Hematopoietic multipotent progenitor cell treated with erythropoietin and hydrocortisone succinate and interleukin-3 and kit ligand, for 15 days (in vitro differentiated cells): ENCODE measurements around the gene TMEM106C.

ENCODE experiments used
- DNase-seq: peaks from one replicate; pipeline ENCODE4 v3.0.0-alpha.2; 2015; ENCODE audit warnings: low spot score

Gene TMEM106C, protein sequence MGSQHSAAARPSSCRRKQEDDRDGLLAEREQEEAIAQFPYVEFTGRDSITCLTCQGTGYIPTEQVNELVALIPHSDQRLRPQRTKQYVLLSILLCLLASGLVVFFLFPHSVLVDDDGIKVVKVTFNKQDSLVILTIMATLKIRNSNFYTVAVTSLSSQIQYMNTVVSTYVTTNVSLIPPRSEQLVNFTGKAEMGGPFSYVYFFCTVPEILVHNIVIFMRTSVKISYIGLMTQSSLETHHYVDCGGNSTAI

DNA sequence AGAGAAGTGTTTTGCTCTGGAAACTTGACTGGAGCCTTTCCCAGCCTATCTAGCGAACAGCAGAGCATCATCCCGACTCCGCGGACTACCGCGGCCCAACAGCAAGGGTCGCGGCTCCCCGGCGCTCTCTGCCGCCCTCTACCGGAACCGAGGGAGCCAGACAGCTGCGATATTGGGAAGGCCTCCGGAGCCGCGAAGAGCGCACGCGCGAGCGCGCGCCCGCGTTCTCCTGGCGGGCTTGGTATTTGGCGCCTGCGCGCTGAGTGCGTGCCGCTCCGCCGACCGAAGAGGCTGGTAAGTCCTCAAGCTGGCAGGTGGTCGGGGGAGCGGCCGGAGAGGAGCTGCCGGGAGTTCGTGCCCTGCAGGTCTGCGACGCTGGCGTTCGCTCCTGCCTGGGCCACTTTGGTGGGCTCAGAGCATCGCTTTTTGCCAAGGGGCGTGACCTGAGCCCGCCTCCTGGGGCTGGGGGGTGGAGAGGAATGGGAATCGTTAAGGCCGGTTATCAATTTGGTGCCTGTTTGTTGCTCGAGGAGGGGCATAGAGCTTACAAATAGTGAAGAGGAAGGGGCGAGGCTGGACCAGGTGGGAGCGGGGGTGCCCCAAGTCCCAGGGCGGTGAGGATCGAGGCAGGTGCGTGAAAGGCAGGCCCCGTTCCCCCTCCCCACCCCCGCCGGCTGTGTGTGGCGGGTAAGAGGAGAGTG is at the start of gene TMEM106C:
Gene TMEM106C, plus strand, starts transcription at position 257 of the 701 bp plus-strand sequence. CDS start 641 bp downstream, outside the sequence.
- DNase-seq = peak; percentile 90

DNA sequence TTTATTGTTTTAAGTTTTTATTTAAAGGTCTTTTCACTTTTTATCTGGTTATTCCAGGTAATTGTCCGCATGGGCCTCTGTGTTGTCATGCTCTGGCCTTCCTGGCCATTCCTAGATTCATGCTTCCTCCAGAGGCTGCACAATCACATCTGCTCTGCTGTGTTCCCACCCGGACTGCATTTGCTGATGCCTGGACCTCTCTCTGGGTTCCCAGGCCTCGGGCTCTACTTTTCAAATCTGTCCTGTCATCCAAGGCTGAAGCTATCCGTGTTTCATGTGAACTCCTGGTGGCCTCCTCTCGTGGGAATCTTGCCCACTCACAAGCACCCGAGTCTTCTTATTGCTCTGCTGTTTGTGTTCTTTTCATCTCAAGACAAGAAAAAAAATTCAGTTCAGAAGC is 42.5 kb upstream of the TMEM106C start:
- no peak for DNase-seq

DNA sequence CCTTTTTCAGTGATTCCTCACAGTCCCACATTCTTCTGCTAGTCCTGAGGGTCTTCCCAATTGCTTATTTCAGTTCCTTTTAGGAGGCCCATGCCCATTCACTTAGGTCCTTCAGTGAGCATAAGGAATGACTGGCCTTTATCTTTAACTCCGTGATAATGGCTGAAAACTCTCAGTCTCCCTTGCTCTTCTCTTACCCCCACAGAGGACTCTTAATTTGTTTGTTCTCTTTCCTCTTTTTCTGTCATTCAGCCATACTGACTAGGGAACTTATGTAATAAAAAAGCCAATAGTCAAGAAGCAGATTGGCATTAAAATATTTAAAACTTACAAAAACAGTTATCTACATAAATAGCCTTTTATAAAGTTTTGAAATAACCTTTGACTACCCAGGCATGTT is 41.5 kb upstream of the TMEM106C start:
- DNase-seq = no peak

DNA sequence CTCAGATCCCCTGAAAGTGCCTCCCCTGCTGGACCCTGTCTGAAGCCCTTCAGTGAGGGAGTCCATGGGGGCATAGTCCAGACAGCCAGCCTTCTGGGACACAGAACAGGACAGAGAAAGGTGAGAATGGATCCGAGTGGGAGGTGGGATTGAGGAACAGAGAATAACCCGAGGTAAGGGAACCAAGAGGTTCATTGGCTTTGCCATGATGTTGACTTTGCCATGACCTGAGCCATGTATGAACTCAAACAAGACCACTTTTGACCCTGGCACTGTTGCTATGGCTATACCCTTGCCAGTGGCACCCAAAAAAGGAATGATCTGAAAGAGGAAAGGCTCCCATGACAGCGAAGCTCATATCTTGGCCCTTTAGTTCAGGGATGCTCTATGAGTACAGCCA is 36.0 kb upstream of the TMEM106C start:
- DNase-seq = no peak

DNA sequence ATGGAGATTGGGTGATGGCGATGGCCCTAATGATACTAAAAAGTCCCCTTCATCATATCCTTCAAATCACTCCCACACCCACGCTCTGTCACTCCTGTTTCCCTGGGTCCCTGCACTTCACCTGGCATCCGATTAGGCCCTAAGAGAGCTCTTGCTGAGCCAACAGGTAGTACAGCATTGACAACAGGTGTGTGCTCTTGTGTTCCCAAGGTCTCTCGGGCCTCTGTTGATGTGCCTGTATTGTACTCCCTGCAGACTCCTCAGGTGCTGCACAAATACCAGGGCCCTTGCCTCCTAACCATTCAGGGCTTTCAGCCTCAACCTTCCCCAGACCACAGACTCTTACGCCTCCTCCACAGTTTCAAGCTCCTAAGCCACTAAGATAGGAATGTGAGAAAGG is 32.8 kb upstream of the TMEM106C start:
- DNase-seq = no peak

DNA sequence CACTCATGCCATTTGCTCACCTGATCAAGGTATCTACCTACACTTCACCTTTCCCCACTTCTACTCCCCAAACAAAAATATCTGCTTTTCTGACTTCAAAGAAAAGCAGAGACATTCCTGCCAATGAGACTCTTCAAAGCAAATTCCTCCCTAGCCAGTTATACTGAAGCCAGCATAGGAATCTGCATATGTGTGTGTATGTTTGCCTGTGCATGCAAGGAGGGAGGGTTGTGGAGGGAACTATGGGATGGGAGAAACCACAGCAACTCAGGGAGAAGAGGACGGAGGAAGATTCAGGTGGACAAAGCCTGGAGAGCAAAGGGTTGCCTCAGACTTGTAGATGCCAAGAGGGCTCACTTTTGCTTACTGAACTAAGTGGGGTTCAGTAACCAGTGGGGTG is 32.2 kb upstream of the TMEM106C start:
- no peak for DNase-seq

DNA sequence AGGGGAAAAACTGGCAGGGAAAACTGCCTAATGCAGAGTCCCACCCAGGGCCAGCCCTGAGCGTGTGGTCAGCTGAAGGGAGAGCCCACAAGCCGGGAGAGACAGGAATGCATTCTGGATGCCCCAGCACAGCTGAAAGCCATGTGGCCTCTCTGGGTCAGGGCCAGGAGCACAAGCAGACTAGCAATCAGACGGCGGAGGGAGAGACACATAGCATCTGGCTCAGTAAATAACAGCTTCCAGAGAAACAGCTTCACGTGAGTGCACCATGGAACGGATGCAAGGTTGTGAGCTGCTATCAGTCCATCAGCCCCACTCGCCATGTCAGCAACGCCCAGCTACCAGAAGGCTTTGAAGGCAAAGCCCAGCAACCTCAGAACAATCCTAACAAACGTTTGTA is 28.2 kb upstream of the TMEM106C start:
- no peak for DNase-seq

DNA sequence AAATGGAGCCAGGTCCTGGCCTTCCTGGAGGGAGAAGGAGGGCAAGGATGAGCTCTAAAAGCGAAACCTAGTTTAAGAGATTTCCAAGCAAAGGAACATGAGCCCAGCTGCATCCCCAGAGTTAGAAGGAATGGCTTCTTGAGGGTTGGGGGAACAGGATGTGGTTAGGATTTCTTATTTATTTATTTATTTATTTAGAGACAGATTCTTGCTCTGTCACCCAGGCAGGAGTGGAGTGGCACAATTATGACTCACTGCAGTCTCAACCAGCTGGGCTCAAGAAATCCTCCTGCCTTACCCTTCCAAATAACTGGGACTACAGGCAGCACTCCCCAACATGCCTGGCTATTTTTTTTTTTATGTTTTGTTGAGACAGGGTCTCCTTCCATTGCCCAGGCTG is 25.3 kb upstream of the TMEM106C start:
- DNase-seq = no peak

DNA sequence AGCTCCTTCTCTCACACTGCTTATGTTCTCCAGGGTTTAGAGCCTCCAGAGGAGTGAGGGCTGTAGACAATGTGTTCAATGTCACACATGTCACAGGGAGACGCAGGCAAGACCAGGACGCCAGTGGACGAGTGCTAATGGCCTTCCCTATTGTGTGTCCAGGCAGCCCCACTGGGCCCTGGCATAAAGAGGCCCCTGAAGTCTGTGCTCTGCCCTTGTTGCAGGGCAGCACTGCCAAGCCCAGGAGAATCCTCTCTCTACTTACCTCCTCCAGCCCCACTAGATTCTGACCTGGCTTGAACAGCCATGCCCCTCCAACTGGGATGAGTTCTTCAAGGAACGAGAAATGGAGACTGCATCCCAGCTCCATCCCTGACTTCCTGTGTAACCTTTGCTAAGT is 24.8 kb upstream of the TMEM106C start:
- DNase-seq = no peak

DNA sequence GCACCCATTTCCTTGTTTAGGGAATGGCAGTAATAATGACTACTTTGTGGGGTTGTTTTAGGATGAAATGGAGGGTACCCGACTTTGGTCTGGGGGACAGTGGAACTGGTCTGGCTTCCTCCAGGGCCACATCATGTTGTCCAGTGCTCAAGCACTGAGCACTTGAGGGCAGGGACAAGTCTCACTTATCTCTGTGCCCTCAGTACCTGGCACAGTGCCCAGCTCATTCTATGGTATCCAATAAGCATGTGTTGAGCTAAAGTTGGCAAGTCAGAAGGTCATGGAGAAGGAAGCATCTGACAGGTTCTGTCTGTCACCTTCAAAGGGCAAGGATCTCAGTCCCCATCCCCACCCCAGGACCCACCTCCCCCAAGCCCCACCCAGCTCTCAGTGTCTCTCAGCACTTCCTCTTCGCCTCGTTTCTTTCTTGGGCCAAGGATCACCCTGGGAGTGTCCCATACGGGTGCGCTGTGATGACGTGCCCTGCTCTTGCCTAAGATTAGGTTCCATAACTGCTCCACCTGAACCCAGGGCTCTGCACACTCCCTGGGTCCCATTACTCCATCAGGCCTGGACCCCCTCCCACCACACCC is 24.3 kb upstream of the TMEM106C start:
- DNase-seq = peak; percentile 69

DNA sequence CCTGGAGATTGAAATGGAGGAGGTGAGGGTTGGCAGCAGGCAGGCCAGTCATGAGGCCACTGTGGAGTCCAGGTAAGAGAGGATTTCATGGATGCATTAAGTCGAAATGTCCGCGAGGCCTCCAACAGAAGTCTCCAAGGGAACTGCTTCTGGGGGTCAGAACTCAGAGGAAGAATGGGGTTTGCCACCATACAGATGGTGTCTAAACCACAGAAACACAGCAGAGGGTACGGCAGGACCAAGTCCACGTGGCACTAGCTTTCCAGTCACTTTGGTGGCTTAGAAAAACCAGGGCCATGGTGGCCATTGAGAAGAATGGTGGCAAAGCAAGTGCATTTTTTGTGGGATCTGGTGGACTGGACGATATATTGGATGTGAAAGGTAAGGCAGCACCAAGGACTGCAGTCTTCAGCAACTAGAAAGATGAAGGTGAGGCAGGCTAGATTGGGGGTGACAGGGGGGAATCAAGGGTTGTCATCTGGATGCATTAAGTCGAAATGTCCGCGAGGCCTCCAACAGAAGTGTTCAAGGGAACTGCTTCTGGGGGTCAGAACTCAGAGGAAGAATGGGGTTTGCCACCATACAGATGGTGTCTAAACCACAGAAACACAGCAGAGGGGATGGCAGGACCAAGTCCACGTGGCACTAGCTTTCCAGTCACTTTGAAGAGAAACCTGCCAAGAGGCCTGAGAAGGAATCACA is 22.5 kb upstream of the TMEM106C start:
- DNase-seq = no peak

DNA sequence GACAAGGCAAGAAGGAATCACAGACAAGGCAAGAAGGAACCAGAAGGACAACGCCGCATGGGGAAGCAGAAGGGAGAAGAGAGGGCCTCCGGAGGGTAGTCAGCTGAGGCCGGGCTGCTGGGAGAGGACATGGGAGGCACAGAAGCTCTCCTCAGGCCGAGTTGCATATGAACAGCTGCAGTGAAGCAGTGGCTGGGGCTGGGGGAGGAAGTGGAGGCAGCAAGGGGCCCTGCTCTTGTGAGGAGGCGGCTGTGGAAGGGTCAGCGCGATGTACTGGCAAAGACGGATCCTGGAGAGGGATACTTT is 22.0 kb upstream of the TMEM106C start:
- no peak for DNase-seq

DNA sequence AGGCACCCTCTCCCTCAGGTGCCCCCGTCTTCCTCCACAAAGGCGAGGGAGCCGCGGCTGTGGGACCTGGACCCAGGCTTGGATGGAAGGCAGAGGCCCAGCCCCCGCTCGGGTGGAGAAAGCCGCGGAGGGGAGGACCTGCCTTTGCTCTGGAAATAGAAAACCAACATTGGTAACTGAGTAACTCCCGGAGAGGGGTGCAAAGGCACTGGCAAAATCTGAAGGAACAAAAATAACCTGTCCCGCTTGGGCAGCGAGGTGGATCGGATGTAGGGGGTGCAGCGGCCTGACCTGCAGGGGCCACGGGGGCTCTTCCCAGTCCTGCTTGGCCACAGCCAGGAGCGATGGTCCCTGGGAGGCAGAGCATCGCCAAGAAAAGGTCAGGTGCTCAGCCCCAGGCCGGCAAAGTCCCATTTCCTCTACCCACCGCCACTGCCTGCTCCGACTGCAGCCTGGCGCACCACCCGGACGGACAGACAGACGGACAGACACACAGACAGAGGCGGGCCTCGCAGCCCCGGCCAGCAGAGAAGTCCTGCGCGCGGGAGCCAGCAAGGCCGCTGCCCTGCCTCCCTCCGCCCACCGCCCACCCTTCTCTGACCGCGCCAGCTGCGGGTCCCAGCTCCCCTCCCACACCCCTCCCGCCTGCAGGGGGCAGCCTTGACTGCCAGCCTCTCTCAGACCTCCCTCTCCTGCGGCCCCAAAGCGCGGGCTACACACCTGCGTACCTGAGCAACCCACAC is 21.4 kb upstream of the TMEM106C start:
- no peak for DNase-seq

DNA sequence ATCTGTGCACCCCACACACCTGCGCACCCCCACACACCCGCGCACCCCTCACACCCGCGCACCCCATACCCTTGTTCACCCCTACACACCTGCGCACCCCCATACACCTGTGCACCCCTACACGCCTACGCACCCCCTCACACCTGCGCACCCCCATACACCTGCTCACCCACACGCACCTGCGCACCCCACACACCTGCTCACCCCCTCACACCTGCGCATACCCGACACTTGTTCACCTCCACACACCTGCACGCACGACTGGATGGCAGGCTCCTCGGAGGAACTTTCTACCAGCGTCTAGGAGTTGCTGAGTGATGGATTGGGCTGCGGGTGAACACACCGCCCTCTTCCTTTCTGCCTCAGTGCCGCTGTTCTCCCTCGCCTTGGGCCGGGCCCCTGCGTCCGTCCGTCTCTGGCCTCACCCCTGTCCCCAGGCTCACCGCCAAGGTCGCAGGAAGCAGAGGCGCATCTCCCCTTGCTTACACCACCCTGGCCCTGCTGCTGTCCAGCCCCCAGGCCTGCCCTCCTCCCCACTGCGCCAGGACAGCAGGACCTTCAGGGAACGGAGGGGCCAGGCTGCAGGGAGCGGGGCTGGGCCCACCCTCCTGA is 20.7 kb upstream of the TMEM106C start:
- DNase-seq = no peak

DNA sequence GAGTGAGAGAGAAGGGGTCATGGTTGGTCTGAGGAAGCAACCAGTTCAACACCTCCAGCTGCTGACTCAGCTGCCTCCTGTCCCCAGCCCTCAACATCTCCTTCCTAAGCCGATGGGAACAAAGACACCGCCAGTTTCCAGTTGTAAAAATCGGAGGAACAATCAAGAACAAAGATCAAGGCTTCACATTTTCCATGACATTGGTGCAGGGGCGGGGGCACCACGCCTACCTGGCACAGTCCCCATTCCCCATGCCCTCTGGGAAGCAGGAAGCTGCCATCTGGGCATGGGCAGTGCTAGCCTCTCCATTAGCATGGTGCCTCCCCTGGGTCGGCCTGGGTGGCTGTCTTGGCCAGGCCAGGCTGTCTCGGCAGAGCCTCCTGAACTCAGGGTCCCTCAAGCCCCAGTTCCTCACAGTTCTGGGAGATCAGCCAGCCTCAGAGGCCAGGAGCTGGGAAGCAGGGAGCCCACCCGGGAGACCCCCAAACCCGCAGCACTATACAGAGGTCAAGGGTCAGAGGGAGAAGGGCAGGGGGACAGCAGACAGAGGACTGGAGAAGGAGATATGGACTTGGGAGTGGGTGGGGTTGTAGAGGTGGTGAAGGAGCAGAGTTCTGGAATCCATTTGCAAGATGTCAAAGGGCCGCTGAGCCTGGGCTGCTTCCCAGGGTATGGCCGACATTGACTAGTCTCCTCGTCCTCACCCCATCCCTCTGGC is 19.6 kb upstream of the TMEM106C start:
- no peak for DNase-seq

DNA sequence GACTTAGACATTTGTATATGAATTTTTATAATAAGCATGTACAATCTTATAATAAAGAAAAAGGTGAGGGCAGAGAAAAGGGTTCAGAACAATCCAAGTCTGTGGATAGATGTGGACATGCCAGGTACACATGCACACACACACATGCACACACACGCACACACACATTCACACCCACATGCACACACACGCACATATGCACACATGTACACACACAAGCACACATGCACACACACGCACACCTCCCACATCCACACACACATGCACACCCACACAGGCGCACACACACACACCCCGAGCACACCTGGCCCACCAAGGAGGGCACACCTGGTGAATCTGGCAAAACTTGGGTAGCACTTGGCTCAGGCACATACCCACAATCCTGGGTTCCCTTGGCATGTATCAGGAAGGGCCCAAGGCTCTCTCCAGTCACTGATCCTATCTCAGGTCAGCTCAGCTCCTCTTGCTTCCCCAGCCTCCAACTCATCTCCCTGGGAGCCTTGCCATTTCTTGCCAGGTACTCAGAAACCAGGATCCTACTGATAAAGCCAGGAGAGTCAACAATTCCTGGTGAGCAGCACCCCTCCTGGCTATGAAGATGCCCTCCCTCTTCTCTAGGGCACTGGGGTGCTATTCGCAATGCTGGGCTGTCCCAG is 18.6 kb upstream of the TMEM106C start:
- no peak for DNase-seq

DNA sequence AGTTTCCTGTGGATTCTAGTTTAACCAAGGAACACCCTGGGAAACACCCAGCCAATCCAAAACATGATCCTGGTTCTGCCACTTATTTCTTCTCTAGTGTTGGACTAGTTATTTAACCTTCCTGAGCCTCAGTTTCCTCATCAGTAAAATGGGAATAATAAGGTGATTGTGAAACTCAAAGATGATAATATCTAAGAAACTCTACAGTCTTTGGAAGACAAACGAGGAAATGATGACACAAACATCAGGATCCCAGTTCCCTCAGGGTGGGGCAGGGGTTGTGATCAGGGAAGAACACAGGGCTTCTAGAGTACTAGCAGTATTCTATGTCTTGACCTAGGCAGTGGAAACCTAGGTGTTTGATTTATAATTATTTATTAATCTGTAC is 18.1 kb upstream of the TMEM106C start:
- DNase-seq = no peak

DNA sequence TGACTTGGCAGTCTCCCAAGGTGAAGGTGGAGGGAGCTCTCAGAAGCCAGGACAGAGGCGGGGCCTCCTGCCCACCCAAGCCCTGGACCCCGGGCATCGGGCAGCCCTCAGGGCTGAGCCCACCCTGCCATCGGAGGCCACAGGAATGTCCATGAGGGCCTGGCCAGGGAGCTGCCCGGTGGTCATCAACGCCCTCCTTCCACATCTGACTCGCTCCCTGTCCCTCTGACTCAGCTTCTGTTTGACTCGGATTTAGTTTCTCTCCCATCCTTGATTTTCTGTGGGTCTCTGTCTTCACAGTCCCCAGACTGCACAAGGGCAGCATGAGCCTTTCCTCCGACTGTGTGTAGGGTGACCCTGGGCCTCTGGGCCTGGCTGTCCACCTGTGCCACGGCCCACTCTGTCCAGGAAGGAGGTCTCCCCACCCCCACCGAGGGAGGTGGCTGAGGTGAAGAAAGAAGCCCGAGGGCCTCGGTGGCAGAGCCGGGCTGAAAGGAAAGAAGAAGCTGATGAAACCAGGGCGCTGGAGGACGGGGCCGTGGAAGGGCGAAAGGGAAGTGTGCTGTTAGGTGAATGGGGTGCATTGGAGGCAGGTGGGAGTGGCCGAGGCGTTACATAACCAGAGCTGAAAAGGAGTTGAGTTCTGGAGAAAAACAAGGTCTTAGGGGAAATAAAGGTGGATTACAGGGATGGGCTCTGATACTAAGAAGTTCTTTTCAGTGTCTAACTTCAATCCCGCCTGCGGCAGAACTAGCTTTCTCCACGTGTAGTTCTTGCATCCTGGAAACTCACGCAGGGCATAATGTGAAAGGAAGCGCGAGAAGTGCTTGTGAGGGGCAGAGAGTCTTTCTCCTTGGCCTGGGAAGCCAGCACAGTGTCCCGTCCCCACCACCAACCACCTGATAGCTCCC is 16.7 kb upstream of the TMEM106C start:
- DNase-seq = no peak

DNA sequence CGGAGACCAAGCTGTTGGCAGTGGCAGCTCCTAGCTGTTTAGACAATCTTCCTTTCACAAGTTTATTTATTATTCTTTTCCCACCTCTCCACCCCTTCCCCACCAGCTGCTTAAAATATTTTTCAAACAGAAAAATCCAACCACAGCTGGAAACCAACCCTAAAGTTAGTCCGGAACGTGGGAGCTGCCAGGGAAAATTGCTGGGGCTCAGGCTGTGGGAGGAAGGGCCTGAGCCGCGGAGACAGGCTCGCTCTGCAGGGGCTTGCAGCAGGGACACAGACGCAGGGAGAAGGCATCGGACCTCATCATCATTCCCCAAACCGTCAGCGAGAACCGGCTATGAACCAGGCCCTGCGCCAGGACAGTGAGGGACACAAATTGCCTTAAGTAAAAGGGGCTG is 16.1 kb upstream of the TMEM106C start:
- DNase-seq = no peak
